HCT116 (cell line): ENCODE data around the gene LINC00237. TPM values are rescaled to one million over a fixed set of nuclear protein-coding genes. Genes with fewer than 3 reads are reported as not detected.

Source experiments
- ATAC-seq: fragments of 200-7000 bp; cut with Tn5 transposase; 2 replicates; pipeline ENCODE4 v1.9.1; 2020; ENCODE audit warnings: mild to moderate bottlenecking, moderate library complexity
- BruUV-seq: library from RNA; stranded (reverse); fragments of 400-500 nt; replicated peaks from 2 replicates; lab custom pipeline; 2021; lab: Mats Ljungman, UMichigan
- CTCF ChIA-PET: fragments of 300-600 bp; sonication (Branson Sonifier 250); formaldehyde crosslinking; loops from one replicate; lab custom pipeline; 2021; ENCODE audit warnings: antibody characterized with exemption; lab: Charles Lee
- POLR2A ChIA-PET: fragments of 300-600, 350-600 bp; sonication (Branson Sonifier 250); formaldehyde crosslinking; loops from one replicate; lab custom pipeline; 2021; ENCODE audit warnings: antibody characterized with exemption; lab: Charles Lee
- RAD21 ChIA-PET, 2 experiments: fragments of 300-600 bp; sonication (Branson Sonifier 250); formaldehyde crosslinking; loops; one replicate each; lab custom pipeline; 2023; ENCODE audit warnings: low total read pairs in 2 of 2; ENCODE audit not compliant: uncharacterized antibody in 2 of 2, unreplicated experiment in 2 of 2, low non-redundant PET in 1 of 2; lab: Charles Lee
- DNase-seq: peaks from one replicate; pipeline ENCODE4 v3.0.0-alpha.2; 2010; ENCODE audit warnings: low read depth, low spot score
- H2AFZ ChIP-seq: fragments of 200-600 bp; shearing (Covaris generic), sonication (generic); 2 replicates; pipeline ENCODE4 v1.6.1; 2017; ENCODE audit warnings: low read depth, mixed run types, mixed read lengths, antibody characterized with exemption, low read length; ENCODE audit not compliant: poor library complexity, severe bottlenecking
- H3K27ac ChIP-seq: 2 replicates; pipeline ENCODE4 v1.5.1; 2012; ENCODE audit warnings: low read depth, low read length
- H3K27me3 ChIP-seq: fragments of 200-600 bp; sonication (generic); 2 replicates; pipeline ENCODE4 v1.6.1; 2016; ENCODE audit warnings: mixed run types, low read length, mixed read lengths; ENCODE audit not compliant: insufficient read depth
- H3K36me3 ChIP-seq, 2 experiments: fragments of 200-500 bp in 1 of 2; fragments of 200-600 bp in 1 of 2; sonication (Bioruptor generic) in 1 of 2; sonication (generic) in 1 of 2; 2 replicates each; pipeline versions ENCODE4 v1.5.1 to v1.6.1; 2014 to 2016; ENCODE audit warnings: low read length in 2 of 2, inconsistent platforms in 1 of 2, mixed read lengths in 1 of 2, mixed run types in 1 of 2; ENCODE audit not compliant: insufficient read depth in 2 of 2, control insufficient read depth in 1 of 2
- H3K4me1 ChIP-seq, 2 experiments: fragments of 200-600 bp in 1 of 2; sonication (generic) in 1 of 2; 2 replicates each; pipeline versions ENCODE4 v1.5.1 to v1.6.1; 2012 to 2017; ENCODE audit warnings: low read length in 2 of 2, inconsistent platforms in 1 of 2, mild to moderate bottlenecking in 1 of 2, mixed read lengths in 1 of 2, mixed run types in 1 of 2, moderate library complexity in 1 of 2; ENCODE audit not compliant: insufficient read depth in 2 of 2, control insufficient read depth in 1 of 2
- H3K4me2 ChIP-seq: fragments of 200-600 bp; sonication (generic); 2 replicates; pipeline ENCODE4 v1.6.1; 2017; ENCODE audit warnings: mixed run types, low read length, mixed read lengths
- H3K4me3 ChIP-seq, 2 experiments: fragments of 200-600 bp in 1 of 2; sonication (generic) in 1 of 2; replicated peaks in 1 of 2; 2 replicates each; pipeline ENCODE4 v1.5.1; 2011 to 2016; ENCODE audit warnings: low read length in 2 of 2, control low read depth in 1 of 2, low read depth in 1 of 2, mild to moderate bottlenecking in 1 of 2, mixed read lengths in 1 of 2, mixed run types in 1 of 2
- H3K79me2 ChIP-seq: fragments of 200-600 bp; sonication (generic); 2 replicates; pipeline ENCODE4 v1.6.1; 2017; ENCODE audit warnings: mild to moderate bottlenecking, mixed run types, low read length, moderate library complexity, mixed read lengths; ENCODE audit not compliant: insufficient read depth
- H3K9ac ChIP-seq: fragments of 200-600 bp; sonication (generic); 2 replicates; pipeline ENCODE4 v1.6.1; 2016; ENCODE audit warnings: low read length, mixed read lengths
- H3K9me2 ChIP-seq: fragments of 200-600 bp; sonication (generic), shearing (Covaris generic); 2 replicates; pipeline ENCODE4 v1.6.1; 2017; ENCODE audit warnings: mixed run types, mild to moderate bottlenecking, moderate library complexity; ENCODE audit not compliant: insufficient read depth
- H3K9me3 ChIP-seq, 2 experiments: fragments of 200-500 bp in 1 of 2; fragments of 200-600 bp in 1 of 2; sonication (Bioruptor generic) in 1 of 2; sonication (generic) in 1 of 2; 2 replicates each; pipeline ENCODE4 v1.6.1; 2014 to 2017; ENCODE audit warnings: low read length in 2 of 2, mixed read lengths in 2 of 2, inconsistent platforms in 1 of 2, low read depth in 1 of 2, mild to moderate bottlenecking in 1 of 2, mixed run types in 1 of 2, moderate library complexity in 1 of 2; ENCODE audit not compliant: control insufficient read depth in 1 of 2, insufficient read depth in 1 of 2
- H4K20me1 ChIP-seq: fragments of 200-600 bp; sonication (generic), shearing (Covaris generic); 2 replicates; pipeline ENCODE4 v1.6.1; 2017; ENCODE audit warnings: mixed run types, mild to moderate bottlenecking, moderate library complexity; ENCODE audit not compliant: insufficient read depth
- CEBPB ChIP-seq: IDR thresholded peaks from 2 replicates; pipeline ENCODE4 v1.6.1; 2012; ENCODE audit warnings: low read depth
- CTCF ChIP-seq, 3 experiments: fragments of 200-600 bp in 1 of 3; sonication (generic) in 1 of 3; IDR thresholded peaks in 2 of 3; conservative IDR thresholded peaks in 1 of 3; 2 replicates each; pipeline ENCODE4 v1.5.1; 2012 to 2017; ENCODE audit warnings: low read depth in 2 of 3, low read length in 2 of 3, antibody characterized with exemption in 1 of 3, borderline replicate concordance in 1 of 3, control low read depth in 1 of 3, mild to moderate bottlenecking in 1 of 3, mixed read lengths in 1 of 3, mixed run types in 1 of 3, moderate library complexity in 1 of 3; ENCODE audit not compliant: insufficient read depth in 1 of 3
- ELF1 ChIP-seq: IDR thresholded peaks from 2 replicates; pipeline ENCODE4 v1.6.1; 2012; ENCODE audit warnings: low read depth, borderline replicate concordance
- EZH2 ChIP-seq: fragments of 200-600 bp; sonication (generic); IDR thresholded peaks from 2 replicates; pipeline ENCODE4 v1.6.1; 2017; ENCODE audit warnings: antibody characterized with exemption, mixed run types
- POLR2AphosphoS5 ChIP-seq: IDR thresholded peaks from 2 replicates; pipeline ENCODE4 v1.6.1; 2011; ENCODE audit warnings: mild to moderate bottlenecking, low read depth, low read length, moderate library complexity
- SRF ChIP-seq: IDR thresholded peaks from 2 replicates; pipeline ENCODE4 v1.6.1; 2012; ENCODE audit warnings: low read depth
- intact Hi-C: fragments of 100-400 bp; cut with micrococcal nuclease; formaldehyde crosslinking; loops from 2 replicates; pipeline ENCODE4 v1.10.0; 2022
- total RNA-seq: library from RNA; stranded (reverse); gene quantifications from one replicate; pipeline ENCODE4 v1.2.1, GENCODE V29; 2021; ENCODE audit not compliant: unreplicated experiment
- TF ChIP-seq, protein P1 (sequence below): IDR thresholded peaks from 2 replicates; pipeline ENCODE4 v1.6.1; 2012; ENCODE audit warnings: low read depth

Gene LINC00237
- total RNA-seq, 1 experiment from 2014 or later = not detected

- RAD21 ChIA-PET = no interaction called here
- POLR2A ChIA-PET = interaction anchor here (1.1 kb wide), 1 partner anchor 8 kb away, joined by 3 read pairs; no protein-coding TSS in a partner anchor
- Histone ChIP-seq H3K4me3 (no peak overlapping the region), H3K27ac (no peak overlapping the region), H3K4me2 (no peak overlapping the region), H3K9me2 (no peaks in the 10 kb centered on the region), H3K4me1 (no peaks in the 10 kb centered on the region), H2AFZ (no peak overlapping the region), H4K20me1 (no peaks in the 10 kb centered on the region), H3K27me3 (no peaks in the 10 kb centered on the region), H3K9ac (no peak overlapping the region), H3K9me3 (no peaks in the 10 kb centered on the region), H3K79me2 (no peaks in the 10 kb centered on the region), H3K36me3 (no peaks in the 10 kb centered on the region)
- TF ChIP-seq CTCF (IDR thresholded peaks at IDR 0.05 in 2 of 3, conservative IDR thresholded peaks at IDR 0.05 in 1 of 3; ENCODE audit: borderline replicate concordance in 1 of 3, insufficient read depth in 1 of 3, low read depth in 2 of 3, low read length in 2 of 3) (no peak), POLR2AphosphoS5 (no peak), SRF (no peak), ELF1 (no peak)
- intact Hi-C loops = no loop called here
- DNase-seq (no peak), ATAC-seq (no peak)
- BruUV-seq = no TSS peak
- CTCF ChIA-PET = interaction anchor here (1.4 kb wide), 1 partner anchor 16 kb away, joined by 8 read pairs; no protein-coding TSS in a partner anchor
Observed at GRCh38 chr20:21064924-21065323, 41.2 kb downstream of the LINC00237 start.

DNA sequence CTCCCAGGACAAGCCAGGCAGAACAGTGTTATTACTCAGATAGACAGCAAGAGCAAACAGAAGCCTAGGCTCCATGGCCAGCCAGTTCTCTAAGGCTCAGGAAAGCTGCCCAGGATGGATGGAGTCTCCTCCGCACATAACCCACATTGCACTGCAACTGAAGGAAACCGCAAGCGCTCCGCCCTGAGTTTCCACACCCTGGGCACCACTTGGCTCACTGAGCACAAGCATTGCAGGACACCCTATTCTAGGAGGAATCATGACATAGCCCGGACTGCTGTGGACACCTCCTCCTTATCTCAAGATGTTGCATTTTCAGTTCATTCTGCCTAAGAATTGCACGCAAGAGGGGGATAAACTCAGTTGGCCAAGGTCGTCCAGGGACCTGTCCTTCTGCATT lies 42.9 kb downstream of the LINC00237 start:
- intact Hi-C loops = no loop called here
- BruUV-seq = no TSS peak
- CTCF ChIA-PET = interaction anchor here (1.8 kb wide), 1 partner anchor 15 kb away, joined by 5 read pairs; no protein-coding TSS in a partner anchor
- no peak for DNase-seq
- Histone ChIP-seq H3K9me2 (no peaks in the 10 kb centered on the region), H3K9me3 (no peaks in the 10 kb centered on the region), H3K79me2 (no peaks in the 10 kb centered on the region), H3K9ac (no peak overlapping the region), H3K4me3 (no peak overlapping the region), H3K4me1 (no peaks in the 10 kb centered on the region), H3K27me3 (no peaks in the 10 kb centered on the region), H2AFZ (no peak overlapping the region), H3K36me3 (no peaks in the 10 kb centered on the region), H3K27ac (no peak overlapping the region), H3K4me2 (no peak overlapping the region), H4K20me1 (no peaks in the 10 kb centered on the region)
- POLR2A ChIA-PET = no interaction called here
- TF ChIP-seq EZH2 (no peak), POLR2AphosphoS5 (no peak), CEBPB (no peak), CTCF (IDR thresholded peaks at IDR 0.05 in 2 of 3, conservative IDR thresholded peaks at IDR 0.05 in 1 of 3; ENCODE audit: borderline replicate concordance in 1 of 3, insufficient read depth in 1 of 3, low read depth in 2 of 3, low read length in 2 of 3) (no peak)
- TF ChIP-seq, protein P1, sequence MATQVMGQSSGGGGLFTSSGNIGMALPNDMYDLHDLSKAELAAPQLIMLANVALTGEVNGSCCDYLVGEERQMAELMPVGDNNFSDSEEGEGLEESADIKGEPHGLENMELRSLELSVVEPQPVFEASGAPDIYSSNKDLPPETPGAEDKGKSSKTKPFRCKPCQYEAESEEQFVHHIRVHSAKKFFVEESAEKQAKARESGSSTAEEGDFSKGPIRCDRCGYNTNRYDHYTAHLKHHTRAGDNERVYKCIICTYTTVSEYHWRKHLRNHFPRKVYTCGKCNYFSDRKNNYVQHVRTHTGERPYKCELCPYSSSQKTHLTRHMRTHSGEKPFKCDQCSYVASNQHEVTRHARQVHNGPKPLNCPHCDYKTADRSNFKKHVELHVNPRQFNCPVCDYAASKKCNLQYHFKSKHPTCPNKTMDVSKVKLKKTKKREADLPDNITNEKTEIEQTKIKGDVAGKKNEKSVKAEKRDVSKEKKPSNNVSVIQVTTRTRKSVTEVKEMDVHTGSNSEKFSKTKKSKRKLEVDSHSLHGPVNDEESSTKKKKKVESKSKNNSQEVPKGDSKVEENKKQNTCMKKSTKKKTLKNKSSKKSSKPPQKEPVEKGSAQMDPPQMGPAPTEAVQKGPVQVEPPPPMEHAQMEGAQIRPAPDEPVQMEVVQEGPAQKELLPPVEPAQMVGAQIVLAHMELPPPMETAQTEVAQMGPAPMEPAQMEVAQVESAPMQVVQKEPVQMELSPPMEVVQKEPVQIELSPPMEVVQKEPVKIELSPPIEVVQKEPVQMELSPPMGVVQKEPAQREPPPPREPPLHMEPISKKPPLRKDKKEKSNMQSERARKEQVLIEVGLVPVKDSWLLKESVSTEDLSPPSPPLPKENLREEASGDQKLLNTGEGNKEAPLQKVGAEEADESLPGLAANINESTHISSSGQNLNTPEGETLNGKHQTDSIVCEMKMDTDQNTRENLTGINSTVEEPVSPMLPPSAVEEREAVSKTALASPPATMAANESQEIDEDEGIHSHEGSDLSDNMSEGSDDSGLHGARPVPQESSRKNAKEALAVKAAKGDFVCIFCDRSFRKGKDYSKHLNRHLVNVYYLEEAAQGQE = no peak
- ATAC-seq = no peak
- RAD21 ChIA-PET = no interaction called here
